Lung (tissue), 12 donors: ENCODE data around the gene KRT78. TPM values are rescaled to one million over a fixed set of nuclear protein-coding genes. Genes with fewer than 3 reads are reported as not detected.

ENCODE experiments used
- ATAC-seq: fragments of 200-7000 bp; cut with Tn5 transposase; one replicate; pipeline ENCODE4 v1.9.1; 2020; ENCODE audit warnings: moderate number of reproducible peaks; ENCODE audit not compliant: insufficient read depth, low FRiP score
- DNase-seq, 3 donors: peaks; one replicate each; pipeline ENCODE4 v3.0.0-alpha.2; 2013 to 2017
- H3K27ac ChIP-seq, 2 donors: one replicate each; pipeline ENCODE4 v1.5.1; 2013; ENCODE audit warnings: mild to moderate bottlenecking in 2 of 2, moderate library complexity in 2 of 2, control low read depth in 1 of 2, inconsistent platforms in 1 of 2, low read depth in 1 of 2, low read length in 1 of 2
- H3K27me3 ChIP-seq, 3 donors: one replicate each; pipeline ENCODE4 v1.5.1; 2013; ENCODE audit warnings: low read length in 2 of 3; ENCODE audit not compliant: control insufficient read depth in 3 of 3, insufficient read depth in 3 of 3
- H3K36me3 ChIP-seq, 4 donors: one replicate each; pipeline ENCODE4 v1.5.1; 2013; ENCODE audit warnings: low read length in 4 of 4, mild to moderate bottlenecking in 1 of 4, moderate library complexity in 1 of 4; ENCODE audit not compliant: control insufficient read depth in 4 of 4, insufficient read depth in 4 of 4
- H3K4me1 ChIP-seq, 5 donors: one replicate each; pipeline ENCODE4 v1.5.1; 2013; ENCODE audit warnings: low read length in 5 of 5, mild to moderate bottlenecking in 2 of 5, moderate library complexity in 1 of 5; ENCODE audit not compliant: control insufficient read depth in 5 of 5, insufficient read depth in 5 of 5
- H3K4me3 ChIP-seq: one replicate; pipeline ENCODE4 v1.5.1; 2013; ENCODE audit warnings: mild to moderate bottlenecking, control low read depth, moderate library complexity
- H3K9ac ChIP-seq, 2 donors: one replicate each; pipeline ENCODE4 v1.5.1; 2013; ENCODE audit warnings: low read length in 2 of 2, control low read depth in 1 of 2; ENCODE audit not compliant: insufficient read depth in 1 of 2
- H3K9me3 ChIP-seq, 4 donors: one replicate each; pipeline ENCODE4 v1.5.1; 2013; ENCODE audit warnings: low read length in 3 of 4, mild to moderate bottlenecking in 1 of 4, moderate library complexity in 1 of 4; ENCODE audit not compliant: control insufficient read depth in 4 of 4, insufficient read depth in 3 of 4
- CTCF ChIP-seq: IDR thresholded peaks from 2 replicates; pipeline ENCODE4 v1.5.1; 2012; ENCODE audit warnings: mild to moderate bottlenecking; ENCODE audit errors: control extremely low read depth, extremely low read depth
- WGBS, 2 donors: extraction: QIAGEN DNeasy Blood & Tissue Kit; methylation state at CpG; one replicate each; pipeline ENCODE4 v1.1.7; 2013; 5-methylcytosine and 5-hydroxymethylcytosine counted together
- polyA plus RNA-seq, 2 donors: library from polyadenylated mRNA; stranded (reverse); fragments of 200-250 nt; gene quantifications; one replicate each; pipeline ENCODE4 v1.2.1, GENCODE V29; 2013
- total RNA-seq, 2 donors: library from RNA; depleted of rRNA in 1 of 2; stranded (reverse); fragments of >200 nt in 1 of 2; gene quantifications; one replicate each; pipeline ENCODE4 v1.2.1, GENCODE V29; 2014 to 2021
- donor health status: control.
- donor health status: control.
- donor health status: Bipolar disorder and iron deficiency.
- donor health status: healthy.
- donor health status: DM: yes; HTN: yes; CAD: no.

Gene KRT78
- total and polyA plus RNA-seq, 4 donors, result 0.02 to 0.65 TPM; not detected in 2

DNA sequence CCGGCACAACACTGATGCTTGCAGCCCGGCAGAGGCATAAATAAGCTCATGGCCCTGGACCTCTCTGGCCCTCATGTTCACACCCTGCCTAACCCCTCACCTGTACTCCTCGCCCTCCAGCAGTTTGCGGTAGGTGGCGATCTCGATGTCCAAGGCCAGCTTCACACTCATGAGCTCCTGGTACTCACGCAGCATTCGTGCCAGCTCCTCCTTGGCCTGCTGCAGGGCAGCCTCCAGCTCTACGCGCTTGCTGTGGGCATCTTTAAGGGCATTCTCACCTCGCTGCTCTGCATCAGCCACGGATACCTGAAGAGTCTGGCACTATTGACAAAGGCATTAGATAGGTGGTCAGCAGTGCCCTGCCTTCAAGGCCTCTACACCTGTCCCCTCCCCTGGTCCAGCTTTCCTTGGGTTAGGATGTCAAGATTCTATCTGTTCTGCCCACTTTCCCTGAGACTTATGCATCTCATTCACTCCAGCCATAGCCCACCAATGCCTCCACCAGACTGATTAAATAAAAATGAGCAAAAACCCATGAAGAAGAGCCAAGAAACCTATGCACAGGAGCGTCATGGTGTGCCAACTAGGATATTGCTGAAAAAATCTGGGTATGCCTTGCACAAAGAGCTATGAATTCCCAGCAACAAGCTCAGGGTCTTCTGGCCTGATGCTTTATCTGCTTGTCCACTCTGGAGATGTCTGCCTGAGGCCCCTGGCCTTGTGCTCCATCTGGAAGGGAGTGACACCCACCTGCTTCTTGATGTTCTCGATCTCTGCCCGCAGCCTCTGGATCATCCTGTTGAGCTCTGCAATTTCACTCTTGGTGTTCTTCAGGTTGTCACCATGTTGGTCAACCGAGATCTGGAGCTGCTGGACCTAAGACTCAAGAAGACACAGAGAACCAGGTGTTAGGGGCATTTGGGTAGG, 41.0 kb downstream of the KRT78 start:
- ATAC-seq (no peak), DNase-seq (no peak)
- Histone ChIP-seq H3K36me3 (no peaks in the 10 kb centered on the region), H3K27ac (no peak overlapping the region), H3K9me3 (peaks cover 0 to 3% (median 0%) of the 10 kb centered on the region in 4 donors), H3K4me3 (no peak overlapping the region), H3K27me3 (peaks cover 0 to 36% (median 2%) of the 10 kb centered on the region in 3 donors), H3K9ac (no peak overlapping the region), H3K4me1 (no peaks in the 10 kb centered on the region)
- no peak for TF ChIP-seq CTCF
- WGBS, 2 donors, result 86 to 90% methylated on average over 16 of the region's 16 CpGs

DNA sequence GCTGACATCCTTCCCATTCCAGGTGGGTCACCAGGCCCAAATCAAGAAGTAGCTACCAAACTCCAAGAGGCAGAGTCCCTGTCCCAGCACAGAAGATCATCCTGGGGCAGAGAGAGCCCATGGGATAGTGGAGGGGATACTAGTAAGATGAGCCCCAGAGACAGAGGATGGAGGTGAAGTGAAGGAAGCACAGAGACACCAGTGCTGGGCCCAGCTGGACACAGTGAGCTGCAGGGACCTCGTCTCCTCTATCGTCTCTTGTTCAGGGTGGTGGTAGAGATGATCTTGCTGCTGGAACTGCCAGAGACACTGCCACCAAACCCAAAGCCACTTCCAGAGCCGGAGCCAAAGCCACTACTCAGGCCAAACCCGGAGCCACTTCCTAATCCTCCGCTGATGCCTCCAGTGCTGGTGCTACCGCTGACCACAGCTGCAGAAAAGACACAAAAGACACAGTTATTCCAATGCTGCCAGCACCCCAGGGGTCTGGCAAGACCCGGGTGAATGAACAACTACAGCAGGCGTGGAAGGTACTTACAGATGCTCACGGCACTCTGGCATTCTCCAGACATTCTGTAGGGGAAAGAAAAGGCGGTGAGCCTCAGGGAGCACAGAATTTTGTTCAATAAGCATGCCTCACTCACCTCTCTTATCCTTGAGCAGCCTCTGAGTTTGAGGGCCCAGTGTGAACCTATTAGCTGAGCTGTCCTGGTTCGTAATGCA, 41.8 kb downstream of the KRT78 start:
- no peak overlapping the region for H3K9ac ChIP-seq
- H3K27ac ChIP-seq, result no peak overlapping the region
- H3K36me3 ChIP-seq, result no peaks in the 10 kb centered on the region
- peaks cover 0 to 32% (median 5%) of the 10 kb centered on the region in 3 donors for H3K27me3 ChIP-seq
- TF ChIP-seq CTCF, result no peak
- H3K4me3 ChIP-seq, result no peak overlapping the region
- DNase-seq (no peak), ATAC-seq (no peak)
- H3K9me3 ChIP-seq, result peaks cover 0 to 3% (median 0%) of the 10 kb centered on the region in 4 donors
- 90 to 95% methylated on average over 11 of the region's 11 CpGs for WGBS, 2 donors
- no peaks in the 10 kb centered on the region for H3K4me1 ChIP-seq

DNA sequence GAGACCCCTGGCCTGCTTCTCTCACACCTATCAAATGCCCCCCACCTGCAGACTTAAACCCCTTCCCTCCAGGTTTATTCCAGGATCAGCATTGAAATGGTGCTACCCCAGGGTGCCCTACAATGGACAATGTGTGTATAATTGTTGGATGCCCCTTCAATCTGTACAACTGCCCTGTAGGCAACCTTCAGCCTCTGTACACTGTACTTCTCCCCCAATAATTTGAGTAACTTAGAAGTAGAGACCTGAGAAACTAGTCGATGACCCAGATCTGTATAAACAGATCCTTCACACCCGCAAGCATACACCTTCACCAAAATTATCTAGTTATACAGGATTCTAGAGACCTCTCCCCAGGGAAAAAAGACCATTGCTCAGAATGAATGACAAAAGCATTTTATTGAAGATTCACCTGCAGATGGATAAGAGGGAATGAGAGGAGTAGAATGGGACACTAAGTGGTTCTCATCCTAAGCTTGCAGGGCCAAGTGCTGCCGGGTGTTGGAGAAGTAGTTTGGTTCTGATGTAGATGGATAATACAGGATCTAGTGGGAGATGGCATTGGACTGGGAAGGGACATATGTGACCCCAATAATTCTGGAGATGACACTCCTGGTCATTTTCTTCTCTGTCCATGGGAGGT, 42.5 kb downstream of the KRT78 start:
- 95 to 98% methylated on average over 3 of the region's 3 CpGs for WGBS, 2 donors
- no peak for TF ChIP-seq CTCF
- Histone ChIP-seq H3K9me3 (peaks cover 0 to 3% (median 0%) of the 10 kb centered on the region in 4 donors), H3K4me3 (no peak overlapping the region), H3K4me1 (no peaks in the 10 kb centered on the region), H3K27ac (no peak overlapping the region), H3K9ac (no peak overlapping the region), H3K36me3 (no peaks in the 10 kb centered on the region), H3K27me3 (peaks cover 0 to 31% (median 3%) of the 10 kb centered on the region in 3 donors)
- DNase-seq, result no peak
- ATAC-seq, result no peak
